Immature natural killer cell (primary cell): ENCODE data around the gene PCLO. TPM values are rescaled to one million over a fixed set of nuclear protein-coding genes. Genes with fewer than 3 reads are reported as not detected.

Experiments used
- DNase-seq, 3 donors: peaks; one replicate each; pipeline ENCODE4 v3.0.0; 2022; ENCODE audit warnings: mixed read lengths in 1 of 3
- H3K27ac Mint-ChIP-seq, 6 donors: one replicate each; pipeline ENCODE4 v1.8.0; 2020; ENCODE audit warnings: mixed read lengths in 6 of 6, mild to moderate bottlenecking in 5 of 6, inconsistent platforms in 4 of 6, moderate library complexity in 3 of 6
- H3K27me3 Mint-ChIP-seq, 3 donors: one replicate each; pipeline ENCODE4 v1.8.0; 2020 to 2021; ENCODE audit warnings: low read depth in 3 of 3, mild to moderate bottlenecking in 3 of 3, mixed read lengths in 3 of 3, moderate library complexity in 3 of 3, inconsistent platforms in 1 of 3
- H3K36me3 Mint-ChIP-seq, 3 donors: one replicate each; pipeline ENCODE4 v1.8.0; 2020; ENCODE audit warnings: mixed read lengths in 3 of 3, inconsistent platforms in 2 of 3, mild to moderate bottlenecking in 2 of 3
- H3K4me1 Mint-ChIP-seq, 2 donors: one replicate each; pipeline ENCODE4 v1.8.0; 2020; ENCODE audit warnings: inconsistent platforms in 2 of 2, mild to moderate bottlenecking in 2 of 2, mixed read lengths in 2 of 2, moderate library complexity in 1 of 2
- H3K4me3 Mint-ChIP-seq, 5 donors: one replicate each; pipeline ENCODE4 v1.8.0; 2020; ENCODE audit warnings: mild to moderate bottlenecking in 5 of 5, mixed read lengths in 5 of 5, inconsistent platforms in 3 of 5, moderate library complexity in 3 of 5
- H3K9me3 Mint-ChIP-seq, 6 donors: one replicate each; pipeline ENCODE4 v1.8.0; 2020; ENCODE audit warnings: mild to moderate bottlenecking in 6 of 6, mixed read lengths in 6 of 6, inconsistent platforms in 4 of 6, moderate library complexity in 3 of 6
- polyA plus RNA-seq, 3 donors: library from polyadenylated mRNA; unstranded; fragments of 300-500 nt; fragmentation: Illumina TruSeq; gene quantifications; one replicate each; pipeline ENCODE4 v1.2.3, GENCODE V29; 2021

Gene PCLO
- polyA plus RNA-seq, 3 donors from 2014 or later, result not detected

- Mint-ChIP-seq H3K27ac (no peak overlapping the region), H3K4me3 (no peak overlapping the region), H3K4me1 (no peaks in the 10 kb centered on the region), H3K36me3 (no peaks in the 10 kb centered on the region), H3K27me3 (no peaks in the 10 kb centered on the region), H3K9me3 (peaks cover 10 to 41% (median 16%) of the 10 kb centered on the region in 6 donors)
- no peak for DNase-seq
Measured at GRCh38 chr7:83011954-83012353, 150.7 kb downstream of the PCLO start.

GRCh38 chr7:83005410-83005809 is 157.3 kb downstream of the PCLO start:
- DNase-seq, result no peak
- Mint-ChIP-seq H3K27ac (no peak overlapping the region), H3K9me3 (peaks cover 11 to 37% (median 16%) of the 10 kb centered on the region in 6 donors), H3K4me1 (no peaks in the 10 kb centered on the region), H3K4me3 (no peak overlapping the region), H3K27me3 (no peaks in the 10 kb centered on the region), H3K36me3 (no peaks in the 10 kb centered on the region)

- no peak overlapping the region for H3K27ac Mint-ChIP-seq
- no peaks in the 10 kb centered on the region for H3K4me1 Mint-ChIP-seq
- peaks cover 10 to 55% (median 20%) of the 10 kb centered on the region in 6 donors for H3K9me3 Mint-ChIP-seq
- no peak for DNase-seq
- H3K27me3 Mint-ChIP-seq, result peaks cover 0 to under 1% (median 0%) of the 10 kb centered on the region in 3 donors
- H3K4me3 Mint-ChIP-seq, result no peak overlapping the region
- H3K36me3 Mint-ChIP-seq, result no peaks in the 10 kb centered on the region
Measured at GRCh38 chr7:83001362-83002040, 161.2 kb downstream of the PCLO start.

GRCh38 chr7:82998436-82998835 is 164.2 kb downstream of the PCLO start:
- Mint-ChIP-seq H3K4me3 (no peak overlapping the region), H3K27ac (no peak overlapping the region), H3K4me1 (no peaks in the 10 kb centered on the region), H3K9me3 (peaks cover 12 to 62% (median 22%) of the 10 kb centered on the region in 6 donors), H3K36me3 (no peaks in the 10 kb centered on the region), H3K27me3 (peaks cover 0 to 2% (median 0%) of the 10 kb centered on the region in 3 donors)
- no peak for DNase-seq

GRCh38 chr7:82985144-82985802 is 177.4 kb downstream of the PCLO start:
- no peak overlapping the region for H3K4me3 Mint-ChIP-seq
- H3K27me3 Mint-ChIP-seq, result no peaks in the 10 kb centered on the region
- H3K36me3 Mint-ChIP-seq, result peaks cover 0 to 5% (median 0%) of the 10 kb centered on the region in 3 donors
- DNase-seq, result no peak
- peaks cover 1 to 18% (median 6%) of the 10 kb centered on the region in 6 donors for H3K9me3 Mint-ChIP-seq
- no peak overlapping the region for H3K27ac Mint-ChIP-seq
- no peaks in the 10 kb centered on the region for H3K4me1 Mint-ChIP-seq

GRCh38 chr7:82980130-82980788 is 182.4 kb downstream of the PCLO start:
- H3K27me3 Mint-ChIP-seq, result no peaks in the 10 kb centered on the region
- no peak for DNase-seq
- H3K36me3 Mint-ChIP-seq, result no peaks in the 10 kb centered on the region
- H3K27ac Mint-ChIP-seq, result no peak overlapping the region
- H3K4me1 Mint-ChIP-seq, result no peaks in the 10 kb centered on the region
- H3K4me3 Mint-ChIP-seq, result no peak overlapping the region
- peaks cover 2 to 22% (median 8%) of the 10 kb centered on the region in 6 donors for H3K9me3 Mint-ChIP-seq

- Mint-ChIP-seq H3K27me3 (no peaks in the 10 kb centered on the region), H3K4me1 (no peaks in the 10 kb centered on the region), H3K4me3 (no peak overlapping the region), H3K36me3 (no peaks in the 10 kb centered on the region), H3K27ac (no peak overlapping the region), H3K9me3 (peaks cover 3 to 32% (median 5%) of the 10 kb centered on the region in 6 donors)
- no peak for DNase-seq
Measured at GRCh38 chr7:82975811-82976468, 186.7 kb downstream of the PCLO start.

GRCh38 chr7:82972135-82972534 is 190.5 kb downstream of the PCLO start:
- Mint-ChIP-seq H3K27me3 (no peaks in the 10 kb centered on the region), H3K9me3 (peaks cover 5 to 17% (median 8%) of the 10 kb centered on the region in 6 donors), H3K4me1 (no peaks in the 10 kb centered on the region), H3K27ac (no peak overlapping the region), H3K4me3 (no peak overlapping the region), H3K36me3 (no peaks in the 10 kb centered on the region)
- no peak for DNase-seq

- Mint-ChIP-seq H3K9me3 (peaks cover 8 to 20% (median 16%) of the 10 kb centered on the region in 6 donors), H3K27ac (no peak overlapping the region), H3K36me3 (no peaks in the 10 kb centered on the region), H3K27me3 (no peaks in the 10 kb centered on the region), H3K4me1 (no peaks in the 10 kb centered on the region), H3K4me3 (no peak overlapping the region)
- no peak for DNase-seq
Measured at GRCh38 chr7:82965088-82966036, 197.3 kb downstream of the PCLO start.

GRCh38 chr7:82964150-82964882 is 198.4 kb downstream of the PCLO start:
- H3K4me3 Mint-ChIP-seq, result no peak overlapping the region

GRCh38 chr7:82961240-82961639 is 201.4 kb downstream of the PCLO start:
- no peak overlapping the region for H3K4me3 Mint-ChIP-seq
- no peak for DNase-seq
- H3K4me1 Mint-ChIP-seq, result no peaks in the 10 kb centered on the region
- peaks cover 4 to 25% (median 15%) of the 10 kb centered on the region in 6 donors for H3K9me3 Mint-ChIP-seq
- no peaks in the 10 kb centered on the region for H3K36me3 Mint-ChIP-seq
- no peak overlapping the region for H3K27ac Mint-ChIP-seq
- no peaks in the 10 kb centered on the region for H3K27me3 Mint-ChIP-seq

More at GRCh38 chr7:82964150-82964882, 198.4 kb downstream of the PCLO start:
- Mint-ChIP-seq H3K27me3 (no peaks in the 10 kb centered on the region), H3K9me3 (peaks cover 4 to 27% (median 15%) of the 10 kb centered on the region in 6 donors), H3K36me3 (no peaks in the 10 kb centered on the region), H3K4me1 (no peaks in the 10 kb centered on the region), H3K27ac (no peak overlapping the region)
- no peak for DNase-seq

- Mint-ChIP-seq H3K9me3 (peaks cover under 1 to 16% (median 10%) of the 10 kb centered on the region in 6 donors), H3K27ac (no peak overlapping the region), H3K36me3 (no peaks in the 10 kb centered on the region), H3K4me1 (no peaks in the 10 kb centered on the region), H3K4me3 (no peak overlapping the region), H3K27me3 (no peaks in the 10 kb centered on the region)
- DNase-seq, result no peak
Measured at GRCh38 chr7:82959528-82959927, 203.2 kb downstream of the PCLO start.
